H1 (cell line): ENCODE results near the gene CLIP4. TPM values are rescaled to one million over a fixed set of nuclear protein-coding genes. Genes with fewer than 3 reads are reported as not detected.

Experiments used
- CTCF ChIA-PET: fragments of 300-600 bp; sonication (Branson Sonifier 250); formaldehyde crosslinking; loops from one replicate; lab custom pipeline; 2021; ENCODE audit not compliant: partially characterized antibody; lab: Charles Lee
- POLR2A ChIA-PET: fragments of 300-600 bp; sonication (Branson Sonifier 250); formaldehyde crosslinking; loops from one replicate; lab custom pipeline; 2021; ENCODE audit warnings: inconsistent platforms; ENCODE audit not compliant: partially characterized antibody; lab: Charles Lee
- DNase-seq, 2 experiments: peaks; one replicate each; pipeline versions ENCODE4 v3.0.0 to v3.0.0-alpha.2; 2010 to 2022; ENCODE audit warnings: low spot score in 2 of 2, low read depth in 1 of 2, mixed read lengths in 1 of 2
- FAIRE-seq: peaks from 2 replicates; lab custom pipeline; 2011; peaks lifted over from hg19 to GRCh38; lab: Jason Lieb, UNC
- H2AFZ ChIP-seq: 2 replicates; pipeline ENCODE4 v1.8.1; 2012; ENCODE audit warnings: low read length, inconsistent platforms
- H2AK5ac ChIP-seq: 2 replicates; pipeline ENCODE4 v1.6.1; 2013; ENCODE audit warnings: low read depth, low read length
- H2BK120ac ChIP-seq: replicated peaks from 2 replicates; pipeline ENCODE3; 2013; ENCODE audit warnings: low read depth, low read length, inconsistent platforms
- H2BK12ac ChIP-seq: 2 replicates; pipeline ENCODE4 v1.6.1; 2013; ENCODE audit warnings: low read depth, low read length
- H2BK15ac ChIP-seq: 2 replicates; pipeline ENCODE4 v1.6.1; 2013; ENCODE audit warnings: low read length
- H2BK20ac ChIP-seq: 2 replicates; pipeline ENCODE4 v1.6.1; 2013; ENCODE audit warnings: low read length
- H2BK5ac ChIP-seq: 2 replicates; pipeline ENCODE4 v1.6.1; 2013; ENCODE audit warnings: low read depth, low read length
- H3K14ac ChIP-seq: 2 replicates; pipeline ENCODE4 v1.6.1; 2013; ENCODE audit warnings: inconsistent platforms; ENCODE audit not compliant: insufficient read length
- H3K18ac ChIP-seq: 2 replicates; pipeline ENCODE4 v1.6.1; 2013; ENCODE audit warnings: low read length; ENCODE audit errors: extremely low read depth
- H3K23ac ChIP-seq: 2 replicates; pipeline ENCODE4 v1.6.1; 2013; ENCODE audit warnings: inconsistent platforms; ENCODE audit not compliant: insufficient read length
- H3K23me2 ChIP-seq: 2 replicates; pipeline ENCODE4 v1.6.1; 2013; ENCODE audit warnings: low read depth, low read length
- H3K27ac ChIP-seq: 2 replicates; pipeline ENCODE4 v1.6.1; 2011; ENCODE audit warnings: low read depth, low read length, inconsistent platforms
- H3K27me3 ChIP-seq, 4 experiments: replicated peaks in 1 of 4; 1 replicate in 1 of 4; 2 replicates in 3 of 4; pipeline versions ENCODE4 v1.6.1 to v1.8.1; 2011 to 2013; ENCODE audit warnings: low read length in 3 of 4, mild to moderate bottlenecking in 3 of 4, inconsistent platforms in 2 of 4, mixed read lengths in 2 of 4, moderate library complexity in 1 of 4; ENCODE audit not compliant: control insufficient read depth in 3 of 4, insufficient read depth in 3 of 4; ENCODE audit errors: extremely low read depth in 1 of 4
- H3K36me3 ChIP-seq, 4 experiments: 2 replicates each; pipeline versions ENCODE4 v1.6.1 to v1.8.1; 2011 to 2013; ENCODE audit warnings: mild to moderate bottlenecking in 4 of 4, low read length in 3 of 4, moderate library complexity in 2 of 4, control low read depth in 1 of 4, inconsistent platforms in 1 of 4; ENCODE audit not compliant: insufficient read depth in 4 of 4, control insufficient read depth in 2 of 4
- H3K4ac ChIP-seq: replicated peaks from 2 replicates; pipeline ENCODE3; 2013; ENCODE audit warnings: low read length, low read depth, mixed read lengths, inconsistent platforms; ENCODE audit not compliant: insufficient read length
- H3K4me1 ChIP-seq, 4 experiments: replicated peaks in 1 of 4; 1 replicate in 1 of 4; 2 replicates in 3 of 4; pipeline versions ENCODE4 v1.6.1 to v1.8.1; 2011 to 2013; ENCODE audit warnings: low read length in 3 of 4, inconsistent platforms in 2 of 4, mixed read lengths in 1 of 4; ENCODE audit not compliant: insufficient read depth in 4 of 4, control insufficient read depth in 3 of 4
- H3K4me2 ChIP-seq, 2 experiments: 2 replicates each; pipeline versions ENCODE4 v1.6.1 to v1.8.1; 2011 to 2013; ENCODE audit warnings: low read depth in 2 of 2, low read length in 2 of 2, control low read depth in 1 of 2, inconsistent platforms in 1 of 2, mild to moderate bottlenecking in 1 of 2; ENCODE audit not compliant: insufficient read depth in 1 of 2
- H3K4me3 ChIP-seq, 4 experiments: fragments of 200-600, 300-600 bp in 1 of 4; sonication (generic), shearing (Covaris generic), sonication (Bioruptor Twin) in 1 of 4; 2 replicates each; pipeline versions ENCODE4 v1.5.1 to v1.8.1; 2011 to 2016; ENCODE audit warnings: low read length in 4 of 4, low read depth in 3 of 4, control low read depth in 2 of 4, inconsistent platforms in 2 of 4, mild to moderate bottlenecking in 2 of 4, mixed read lengths in 1 of 4, moderate library complexity in 1 of 4; ENCODE audit not compliant: insufficient read depth in 2 of 4; ENCODE audit errors: extremely low read depth in 1 of 4
- H3K56ac ChIP-seq: replicated peaks from 2 replicates; pipeline ENCODE3; 2013; ENCODE audit warnings: low read depth, mild to moderate bottlenecking, mixed read lengths, low read length, inconsistent platforms; ENCODE audit not compliant: insufficient read length
- H3K79me1 ChIP-seq: 2 replicates; pipeline ENCODE4 v1.6.1; 2013; ENCODE audit warnings: low read depth, low read length, control low read depth
- H3K79me2 ChIP-seq, 2 experiments: 2 replicates each; pipeline versions ENCODE4 v1.6.1 to v1.8.1; 2012 to 2013; ENCODE audit warnings: low read length in 2 of 2, mild to moderate bottlenecking in 2 of 2, inconsistent platforms in 1 of 2; ENCODE audit not compliant: insufficient read depth in 2 of 2, control insufficient read depth in 1 of 2
- H3K9ac ChIP-seq, 4 experiments: replicated peaks in 1 of 4; 1 replicate in 1 of 4; 2 replicates in 3 of 4; pipeline versions ENCODE4 v1.6.1 to v1.8.1; 2011 to 2013; ENCODE audit warnings: low read depth in 3 of 4, low read length in 3 of 4, control low read depth in 2 of 4, mild to moderate bottlenecking in 2 of 4, moderate library complexity in 2 of 4, inconsistent platforms in 1 of 4; ENCODE audit errors: extremely low read depth in 1 of 4
- H3K9me3 ChIP-seq, 2 experiments: 2 replicates each; pipeline versions ENCODE4 v1.6.1 to v1.8.1; 2012 to 2013; ENCODE audit warnings: mild to moderate bottlenecking in 2 of 2, moderate library complexity in 2 of 2, control low read depth in 1 of 2, inconsistent platforms in 1 of 2, low read depth in 1 of 2, low read length in 1 of 2, mixed read lengths in 1 of 2; ENCODE audit not compliant: insufficient read depth in 2 of 2
- H4K20me1 ChIP-seq, 2 experiments: replicated peaks in 1 of 2; 2 replicates each; pipeline versions ENCODE3 to v1.8.1; 2011 to 2013; ENCODE audit warnings: inconsistent platforms in 2 of 2, low read length in 2 of 2, mild to moderate bottlenecking in 1 of 2; ENCODE audit not compliant: insufficient read depth in 2 of 2, control insufficient read depth in 1 of 2
- H4K5ac ChIP-seq: 2 replicates; pipeline ENCODE4 v1.6.1; 2013; ENCODE audit warnings: low read length, low read depth, mixed read lengths, inconsistent platforms; ENCODE audit not compliant: insufficient read length
- H4K8ac ChIP-seq: 2 replicates; pipeline ENCODE4 v1.8.0; 2013; ENCODE audit warnings: mild to moderate bottlenecking, moderate library complexity, low read length, inconsistent platforms; ENCODE audit not compliant: insufficient read depth; ENCODE audit errors: extremely low read depth
- H4K91ac ChIP-seq: replicated peaks from 2 replicates; pipeline ENCODE3; 2013; ENCODE audit warnings: low read length, mixed read lengths, inconsistent platforms; ENCODE audit not compliant: insufficient read length
- ATF3 ChIP-seq: IDR thresholded peaks from 2 replicates; pipeline ENCODE4 v1.6.1; 2011; ENCODE audit warnings: low read depth, mild to moderate bottlenecking, low read length; ENCODE audit not compliant: insufficient read depth
- BACH1 ChIP-seq: IDR thresholded peaks from 2 replicates; pipeline ENCODE4 v1.6.1; 2012; ENCODE audit warnings: low read length, improper control_type of control experiment
- BRCA1 ChIP-seq: IDR thresholded peaks from 2 replicates; pipeline ENCODE4 v1.6.1; 2012; ENCODE audit warnings: low read depth, low read length, improper control_type of control experiment
- EGR1 ChIP-seq: IDR thresholded peaks from 2 replicates; pipeline ENCODE4 v1.6.1; 2011; ENCODE audit warnings: low read depth, low read length, borderline replicate concordance
- NRF1 ChIP-seq: IDR thresholded peaks from 2 replicates; pipeline ENCODE4 v1.6.1; 2011; ENCODE audit warnings: mild to moderate bottlenecking, low read depth, low read length, improper control_type of control experiment
- WGBS, 2 experiments: shearing (Covaris generic) in 1 of 2; methylation state at CpG; one replicate each; pipeline versions ENCODE4 v1.1.6 to v1.1.7; 2013 to 2015; ENCODE audit warnings: low lambda C conversion rate in 2 of 2, mixed read lengths in 2 of 2, inconsistent platforms in 1 of 2, low coverage in 1 of 2, missing lambda C conversion rate in 1 of 2; ENCODE audit not compliant: insufficient replicate concordance in 2 of 2, insufficient coverage in 1 of 2, insufficient read length in 1 of 2; ENCODE audit errors: extremely low coverage in 1 of 2, missing lambda C conversion rate in 1 of 2; 5-methylcytosine and 5-hydroxymethylcytosine counted together
- polyA plus RNA-seq, 7 experiments: library from polyadenylated mRNA; depleted of rRNA in 3 of 7; stranded (reverse) in 5 of 7; unstranded in 2 of 7; fragments of >200 nt in 5 of 7; fragments of 200-250 nt in 2 of 7; gene quantifications; 1 replicate in 5 of 7; 2 replicates in 1 of 7; 4 replicates in 1 of 7; pipeline versions ENCODE4 v1.2.1 to v1.2.3, GENCODE V29; 2011 to 2013; ENCODE audit warnings: missing spikeins in 2 of 7, mixed read lengths in 2 of 7
- total RNA-seq: library from RNA; stranded (reverse); fragmentation: NEBNext Ultra II Directional; extraction: Animal tissue kit (Norgen Biotek cat#: 25700); gene quantifications from 2 replicates; pipeline ENCODE4 v1.2.1, GENCODE V29; 2021

CLIP4 gene
- total and polyA plus RNA-seq, 2 of the 8 experiments (the other 6 are each of a cell fraction or from before 2014, with no cell fraction given): 0.08 to 0.09 TPM

- H3K23me2 ChIP-seq: no peaks in the 10 kb centered on the region
- H3K4me1 ChIP-seq: peaks cover 0 to 1% (median 0%) of the 10 kb centered on the region in 4 experiments; a peak in 2 of 7 replicates
- no peak overlapping the region for H3K4me3 ChIP-seq
- no peak overlapping the region for H3K14ac ChIP-seq
- TF ChIP-seq ATF3 (no peak), BACH1 (no peak), EGR1 (no peak), NRF1 (no peak), BRCA1 (no peak)
- H3K27ac ChIP-seq: no peak overlapping the region
- 93% methylated on average over 1 of the region's 1 CpG; no CpG with 5 or more reads in 1 of the 2 experiments for WGBS, 2 experiments
- H4K8ac ChIP-seq: no peak overlapping the region
- H2AFZ ChIP-seq: no peak overlapping the region
- H4K20me1 ChIP-seq: no peaks in the 10 kb centered on the region
- no peak overlapping the region for H3K18ac ChIP-seq
- no peak overlapping the region for H3K4me2 ChIP-seq
- ChIA-PET CTCF (no interaction called here), POLR2A (no interaction called here)
- H2BK12ac ChIP-seq: no peak overlapping the region
- H2BK120ac ChIP-seq: no peak overlapping the region
- no peak overlapping the region for H2AK5ac ChIP-seq
- no peak overlapping the region for H3K4ac ChIP-seq
- H2BK15ac ChIP-seq: no peak overlapping the region
- DNase-seq (no peak), FAIRE-seq (no peak)
- no peak overlapping the region for H3K23ac ChIP-seq
- no peak overlapping the region for H2BK5ac ChIP-seq
- no peak overlapping the region for H3K56ac ChIP-seq
- H3K27me3 ChIP-seq: no peaks in the 10 kb centered on the region
- no peak overlapping the region for H3K9ac ChIP-seq
- 0 out of 4 replicates have a peak, but pooled peaks cover 0 to 3% of the 10 kb centered on the region in 2 experiments for H3K9me3 ChIP-seq
- no peaks in the 10 kb centered on the region for H3K79me2 ChIP-seq
- H3K79me1 ChIP-seq: no peaks in the 10 kb centered on the region
- no peak overlapping the region for H4K91ac ChIP-seq
- no peak overlapping the region for H2BK20ac ChIP-seq
- H4K5ac ChIP-seq: no peak overlapping the region
- no peaks in the 10 kb centered on the region for H3K36me3 ChIP-seq
These were observed 19.7 kb downstream of the CLIP4 start for GRCh38 chr2:29134933-29135332.
